AG10803 (cell line): ENCODE data around the gene TGFBR3.
A peak's percentile ranks its signal among the peaks of the same experiment; 100 is the strongest.

Experiments used
- DNase-seq: peaks from one replicate; pipeline ENCODE4 v3.0.0; 2010; ENCODE audit warnings: low read depth
- H3K4me3 ChIP-seq: 2 replicates; pipeline ENCODE4 v1.5.1; 2011; ENCODE audit warnings: mild to moderate bottlenecking, low read length, control low read depth
- CTCF ChIP-seq: conservative IDR thresholded peaks from 2 replicates; pipeline ENCODE4 v1.5.1; 2011; ENCODE audit warnings: mild to moderate bottlenecking, low read length, control low read depth, inconsistent platforms

TGFBR3 gene

GRCh38 chr1:91708691-91709090, 177.3 kb downstream of the TGFBR3 start:
- no peak for TF ChIP-seq CTCF
- no peak overlapping the region for H3K4me3 ChIP-seq
- DNase-seq = no peak

GRCh38 chr1:91707890-91708218, 178.1 kb downstream of the TGFBR3 start:
- H3K4me3 ChIP-seq = no peak overlapping the region
- TF ChIP-seq CTCF = no peak
- no peak for DNase-seq

GRCh38 chr1:91707114-91707889, 178.6 kb downstream of the TGFBR3 start:
- TF ChIP-seq CTCF = no peak
- no peak for DNase-seq
- H3K4me3 ChIP-seq = no peak overlapping the region

- no peak overlapping the region for H3K4me3 ChIP-seq
- no peak for DNase-seq
- TF ChIP-seq CTCF = no peak
These were observed 179.6 kb downstream of the TGFBR3 start for GRCh38 chr1:91706140-91706957.

- no peak overlapping the region for H3K4me3 ChIP-seq
- DNase-seq = no peak
- TF ChIP-seq CTCF = no peak
These were observed 181.2 kb downstream of the TGFBR3 start for GRCh38 chr1:91704746-91705145.

- no peak for DNase-seq
- no peak for TF ChIP-seq CTCF
- H3K4me3 ChIP-seq = no peak overlapping the region
These were observed 182.9 kb downstream of the TGFBR3 start for GRCh38 chr1:91703095-91703494.

GRCh38 chr1:91701472-91701869, 184.5 kb downstream of the TGFBR3 start:
- H3K4me3 ChIP-seq = no peak overlapping the region
- peak; percentile 48 for DNase-seq
- TF ChIP-seq CTCF = no peak
